Measurements from ENCODE around the gene ALOXE3.
"Not testable (repeated sequence)": the region's sequence is repeated elsewhere in the genome, so short reads cannot be mapped to it uniquely, and the experiment has no call there.

Gene ALOXE3

DNA sequence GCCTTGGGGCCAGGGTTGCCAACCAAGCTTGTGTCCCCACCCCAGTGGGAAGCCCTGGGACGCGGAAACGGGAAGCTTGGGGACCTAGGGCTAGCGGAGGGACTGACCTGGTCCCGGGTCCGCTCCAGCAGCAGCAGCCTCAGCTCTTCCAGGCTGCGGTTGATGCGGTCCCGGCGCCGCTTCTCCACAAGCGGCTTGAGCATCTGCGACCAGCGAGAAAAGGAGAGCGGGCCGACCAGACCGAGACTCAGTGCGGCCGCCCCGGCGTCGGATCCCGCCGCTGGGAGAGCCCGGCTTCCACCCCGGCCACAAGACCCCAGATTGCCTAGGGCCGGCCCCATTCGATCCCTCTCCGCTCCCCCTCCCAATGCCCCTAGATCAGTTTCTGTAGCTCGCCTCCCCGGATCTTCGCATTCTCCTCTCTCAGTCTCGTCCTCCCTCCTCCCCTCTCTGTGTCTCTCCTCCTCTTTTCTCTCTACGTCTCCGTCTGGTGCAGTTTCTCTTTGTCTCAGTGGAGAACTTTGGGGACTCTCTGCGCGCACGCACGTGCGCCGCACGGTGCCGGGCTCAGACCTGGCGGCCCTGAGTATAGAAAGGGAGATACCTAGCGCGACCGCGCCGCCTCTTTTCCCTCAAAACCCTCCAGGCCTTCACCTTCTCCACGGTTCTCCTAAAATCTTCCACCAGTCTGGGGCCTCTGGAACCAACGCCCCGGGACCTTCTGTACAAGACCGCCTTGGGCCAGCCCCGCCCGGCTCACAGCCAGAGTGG, 4.8 kb upstream of the ALOXE3 start:
- peak in 3 of 51 donors; percentile 19 to 36 (median 27) for DNase-seq

DNA sequence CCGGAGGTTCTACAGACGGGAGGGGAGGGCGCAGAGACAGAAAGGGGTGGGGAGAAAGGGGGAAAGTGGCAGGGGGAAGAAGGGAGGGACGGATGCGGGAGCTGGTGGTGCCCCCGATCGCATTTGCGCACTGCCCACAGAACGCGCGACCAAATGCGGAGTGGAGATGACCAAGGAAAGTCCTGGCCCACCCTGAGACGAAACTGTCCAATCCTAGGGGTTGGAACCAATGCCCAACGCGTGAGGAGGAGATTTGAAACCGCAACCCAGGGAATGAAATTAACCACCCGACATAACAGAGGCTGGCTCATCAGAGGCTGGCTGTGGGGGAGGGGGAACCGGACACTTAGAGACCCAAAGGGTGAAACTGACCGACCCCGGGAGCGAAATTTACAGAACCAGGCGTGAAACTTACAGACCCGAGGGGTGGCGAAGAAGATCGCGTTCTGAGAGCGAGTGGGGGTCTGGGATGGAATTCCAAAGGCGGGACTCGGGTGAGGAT, 4.2 kb upstream of the ALOXE3 start:
- DNase-seq = peak in 2 of 51 donors; percentile 18 to 36

DNA sequence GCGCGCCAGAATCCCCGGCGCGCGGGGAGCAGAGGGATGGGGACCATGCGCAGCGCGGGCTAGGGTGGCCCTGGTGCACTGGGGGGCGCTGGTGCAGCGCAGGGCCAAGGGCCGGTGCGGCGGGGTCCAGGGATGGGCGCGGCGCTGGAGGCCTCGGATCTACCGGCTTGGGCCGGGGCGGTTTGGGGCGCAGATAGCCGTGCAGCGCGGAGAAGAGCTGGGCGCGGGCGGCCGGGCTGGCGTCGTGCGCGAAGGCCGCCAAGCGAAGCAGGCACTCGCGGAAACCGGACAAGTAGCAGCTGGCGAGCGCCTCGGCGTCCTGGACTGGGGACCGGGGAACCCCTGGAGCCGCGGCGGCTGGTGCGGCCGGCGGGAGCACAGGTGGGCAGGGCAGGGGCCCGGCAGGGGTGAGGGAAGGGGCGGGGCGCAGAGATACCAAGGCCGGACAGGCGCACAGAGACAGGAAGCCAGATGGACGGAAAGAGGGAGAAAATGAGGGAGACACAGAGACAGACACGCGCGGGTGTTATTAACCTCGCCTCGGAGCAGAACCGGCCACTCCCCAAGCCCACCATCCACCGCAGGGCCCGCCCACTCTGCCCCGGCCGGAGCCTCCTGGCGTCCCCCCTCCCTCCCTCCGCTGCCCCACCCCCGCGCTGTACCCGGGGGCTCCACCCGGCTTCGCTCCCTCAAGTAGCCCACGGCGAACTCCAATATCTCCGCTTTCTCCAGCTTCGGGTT, 3.5 kb upstream of the ALOXE3 start:
- DNase-seq = peak in 42 of 51 donors; percentile 23 to 84 (median 56)

DNA sequence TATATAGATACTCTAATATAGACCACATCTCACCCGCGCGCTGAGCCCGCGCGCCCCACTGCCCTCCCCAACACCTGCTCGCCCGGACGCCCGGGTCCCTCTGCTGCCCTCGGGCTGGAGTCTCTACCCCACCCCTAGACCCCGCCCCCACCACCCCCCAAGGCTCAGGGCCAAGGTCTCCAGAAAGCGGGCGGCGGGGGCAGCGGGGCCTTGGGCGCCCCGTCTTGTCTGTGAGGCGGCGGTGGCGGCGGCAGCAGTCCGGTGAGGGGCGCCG, 3.0 kb upstream of the ALOXE3 start:
- peak in 1 of 51 donors; percentile 32 for DNase-seq

DNA sequence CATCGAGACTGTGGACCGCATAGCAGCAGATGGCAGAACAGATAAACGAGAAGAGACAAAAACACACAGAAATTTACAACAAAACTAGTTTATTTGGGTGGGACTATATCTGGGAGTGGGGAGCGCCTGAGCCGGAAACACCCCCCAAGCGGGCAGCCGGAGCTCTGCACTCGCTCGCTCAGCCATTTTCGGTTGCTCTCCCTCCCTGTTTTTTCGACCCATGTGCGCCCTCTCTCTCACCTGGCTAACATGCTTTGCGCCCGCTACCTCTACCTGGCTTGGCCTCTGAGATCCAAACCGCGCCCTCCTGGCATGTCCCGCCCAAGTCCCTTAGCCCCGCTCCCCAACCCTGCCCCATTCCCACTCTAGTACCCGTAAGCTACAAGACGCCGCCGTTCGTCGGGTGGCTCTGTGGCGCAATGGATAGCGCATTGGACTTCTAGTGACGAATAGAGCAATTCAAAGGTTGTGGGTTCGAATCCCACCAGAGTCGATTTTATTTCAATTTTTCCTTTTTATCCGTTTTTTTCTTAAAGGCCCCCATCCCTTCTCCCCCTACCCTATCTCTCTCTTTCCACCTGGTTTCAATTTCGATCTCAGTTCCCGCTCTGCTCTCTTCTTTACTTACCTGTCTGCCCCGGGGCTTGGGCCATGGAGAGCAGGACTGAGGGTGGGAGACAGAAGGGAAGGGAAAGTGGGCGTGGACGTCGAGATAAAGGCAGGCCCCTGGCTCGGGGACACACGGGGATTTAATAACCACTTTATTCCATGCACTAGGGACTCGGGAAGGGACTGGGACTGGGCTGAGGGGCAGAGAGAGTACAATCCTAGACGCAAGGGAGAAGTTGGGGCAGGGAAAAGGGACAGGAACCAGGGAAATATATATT, 2.4 kb upstream of the ALOXE3 start:
- peak in 34 of 51 donors; percentile 21 to 82 (median 44) for DNase-seq

DNA sequence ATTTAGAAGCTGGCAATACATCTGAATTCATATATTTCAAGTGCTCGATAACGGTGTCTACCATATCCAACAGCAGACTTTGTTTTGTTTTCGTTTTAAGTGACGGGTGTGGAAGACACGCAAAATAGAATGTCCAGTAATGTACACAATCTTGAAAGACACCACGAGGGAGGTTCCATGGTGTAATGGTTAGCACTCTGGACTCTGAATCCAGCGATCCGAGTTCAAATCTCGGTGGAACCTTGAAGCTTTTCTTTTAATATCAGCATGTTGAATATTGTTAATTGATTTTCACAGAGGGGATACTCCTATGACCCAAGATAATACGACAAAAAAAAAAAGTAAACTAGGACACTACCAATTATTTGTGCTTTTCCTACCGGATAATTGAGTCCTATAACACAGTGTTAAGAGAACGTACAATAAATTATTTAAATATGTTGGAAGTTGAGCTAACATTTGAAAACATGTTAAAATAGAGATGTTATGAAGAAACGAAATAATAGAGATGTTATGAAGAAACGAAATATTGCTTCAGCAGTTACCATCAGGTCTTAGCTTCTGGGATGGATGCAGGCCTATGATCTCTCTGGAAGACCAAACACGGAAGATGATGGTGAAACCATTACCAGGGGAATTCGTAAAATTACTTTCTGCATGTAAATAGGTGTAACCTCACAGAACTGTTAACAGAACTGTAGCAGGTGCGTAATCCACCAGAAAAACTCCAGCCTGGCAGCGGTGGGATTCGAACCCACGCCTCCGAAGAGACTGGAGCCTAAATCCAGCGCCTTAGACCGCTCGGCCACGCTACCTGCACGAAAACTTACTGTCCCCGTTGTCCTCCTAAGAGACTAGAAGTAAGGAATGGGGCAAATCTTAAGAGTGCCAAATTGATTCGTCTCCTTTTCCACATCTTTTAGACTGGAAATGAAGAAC, 1.5 kb upstream of the ALOXE3 start:
- peak in 46 of 51 donors; percentile 26 to 90 (median 65) for DNase-seq

DNA sequence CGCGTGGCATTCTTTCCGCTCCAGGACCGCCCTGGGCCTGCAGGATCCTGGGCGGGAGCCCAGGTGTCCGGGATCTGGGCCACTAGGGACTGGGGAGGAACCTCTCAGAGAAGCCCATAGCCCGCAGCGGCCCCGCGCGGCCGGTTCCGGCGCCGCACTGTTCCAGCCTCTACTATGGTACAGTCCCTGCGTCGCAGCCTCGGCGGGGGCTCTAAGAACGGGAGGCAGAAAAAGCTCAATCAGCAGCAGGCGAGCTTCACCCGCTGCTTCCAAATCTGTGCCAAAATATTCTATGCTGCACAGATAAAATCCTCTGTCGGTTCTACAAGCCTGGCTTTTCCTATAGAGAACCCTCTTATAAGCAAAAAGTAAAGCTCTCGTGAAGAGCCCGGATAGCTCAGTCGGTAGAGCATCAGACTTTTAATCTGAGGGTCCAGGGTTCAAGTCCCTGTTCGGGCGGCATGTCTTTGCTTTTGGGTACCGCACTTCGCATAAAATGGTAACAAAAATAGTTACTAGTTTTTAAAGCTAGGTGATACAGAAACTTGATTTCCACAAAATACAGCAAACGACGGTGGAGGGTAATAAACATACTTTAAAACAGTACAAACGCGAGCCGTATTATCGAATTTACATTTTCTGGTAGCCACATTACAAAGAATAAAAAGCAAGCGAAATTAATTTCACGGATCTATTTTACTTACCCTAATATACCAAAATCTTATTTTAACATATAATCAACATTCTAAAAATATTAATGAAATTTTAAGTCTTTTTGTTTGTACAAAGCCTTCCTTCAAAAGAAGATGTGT, 661 bp upstream of the ALOXE3 start:
- peak; percentile 33 to 97 (median 78) for DNase-seq

DNA sequence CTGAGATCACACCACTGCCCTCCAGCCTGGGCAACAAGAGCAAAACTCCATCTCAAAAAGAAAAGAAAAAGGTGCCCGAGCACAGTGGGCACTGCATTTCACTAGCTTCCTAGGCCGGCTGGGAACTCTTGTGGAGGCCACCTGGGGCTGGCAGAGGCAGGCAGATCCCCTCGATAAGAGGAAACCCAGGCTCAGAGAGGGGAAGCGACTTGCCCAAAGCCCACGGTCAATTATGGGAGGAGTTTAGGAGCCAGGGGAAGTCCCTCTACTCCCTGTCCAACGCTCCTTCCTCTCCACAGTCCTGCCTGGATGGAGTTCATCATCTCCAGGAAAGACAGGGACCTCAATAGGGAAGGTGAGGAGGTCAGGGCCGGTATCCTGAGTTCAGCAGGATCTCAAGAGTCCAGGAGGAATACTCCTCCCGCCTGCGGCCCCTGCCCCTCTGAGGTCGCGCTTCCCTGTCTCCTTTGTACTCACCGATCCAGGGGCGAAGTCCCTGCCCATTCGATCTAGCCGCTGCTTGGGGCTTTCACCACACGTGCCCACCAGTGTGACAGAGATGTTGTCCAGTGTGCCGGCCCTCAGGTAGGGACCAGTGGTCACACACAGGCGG, 841 bp downstream of the ALOXE3 start:
- peak in 1 of 51 donors; percentile 32 for DNase-seq

DNA sequence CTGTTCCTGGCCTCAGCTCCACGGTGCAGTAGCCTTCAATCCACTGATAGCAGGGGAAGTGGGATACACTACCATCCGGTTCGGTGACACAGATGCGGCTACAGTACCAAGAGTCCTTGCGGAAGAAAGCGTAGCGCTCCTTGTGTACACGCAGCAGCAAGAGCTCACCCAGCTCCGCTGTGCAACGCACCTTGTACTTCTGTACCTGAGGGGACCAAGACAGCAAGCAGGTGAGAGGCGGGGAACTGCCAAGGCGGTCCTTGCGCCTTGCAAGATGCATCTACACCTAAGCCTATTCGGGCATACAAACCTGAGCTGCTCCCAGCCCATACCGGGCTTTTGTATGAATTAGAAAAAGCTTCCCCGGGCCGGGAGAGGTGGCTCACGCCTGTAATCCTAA, 1.5 kb downstream of the ALOXE3 start:
- no peak for DNase-seq

DNA sequence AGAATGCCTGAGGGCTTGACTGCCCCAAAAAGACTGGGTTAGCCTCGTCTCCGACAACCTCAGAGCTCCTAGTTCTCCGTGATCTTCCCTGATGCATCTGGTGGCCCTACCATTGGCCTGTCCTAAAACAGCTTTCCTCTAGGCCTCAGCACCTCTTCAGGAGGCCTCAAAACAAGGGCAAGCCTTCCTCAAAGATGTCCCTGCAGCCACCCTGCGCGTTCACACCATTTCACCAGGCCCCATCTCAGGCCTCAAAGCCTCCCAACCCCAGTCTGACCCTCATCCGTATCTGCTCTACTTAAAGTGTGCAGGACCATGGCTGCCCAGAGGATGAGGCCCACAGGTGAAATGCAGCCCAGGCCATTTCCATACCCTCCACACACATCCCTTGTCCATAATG, 7.4 kb downstream of the ALOXE3 start:
- DNase-seq = no peak

DNA sequence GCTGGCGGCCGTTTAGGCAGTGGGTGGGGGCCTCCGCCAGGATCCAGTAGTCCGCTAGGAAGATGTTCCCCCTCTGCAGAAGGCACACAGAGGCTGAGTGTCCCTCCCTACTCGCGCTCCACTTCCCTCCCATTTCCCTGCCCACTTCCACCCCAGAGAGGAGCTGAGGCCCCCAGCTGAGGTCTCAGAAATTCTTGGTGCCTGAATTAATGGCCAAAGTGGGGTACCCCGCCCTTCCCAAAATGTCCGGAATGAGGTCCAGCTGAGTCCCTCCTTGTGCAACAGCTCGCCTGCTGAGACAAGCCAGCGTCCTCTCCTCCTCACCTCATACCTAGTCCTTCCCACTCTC, 7.9 kb downstream of the ALOXE3 start:
- no peak for DNase-seq

DNA sequence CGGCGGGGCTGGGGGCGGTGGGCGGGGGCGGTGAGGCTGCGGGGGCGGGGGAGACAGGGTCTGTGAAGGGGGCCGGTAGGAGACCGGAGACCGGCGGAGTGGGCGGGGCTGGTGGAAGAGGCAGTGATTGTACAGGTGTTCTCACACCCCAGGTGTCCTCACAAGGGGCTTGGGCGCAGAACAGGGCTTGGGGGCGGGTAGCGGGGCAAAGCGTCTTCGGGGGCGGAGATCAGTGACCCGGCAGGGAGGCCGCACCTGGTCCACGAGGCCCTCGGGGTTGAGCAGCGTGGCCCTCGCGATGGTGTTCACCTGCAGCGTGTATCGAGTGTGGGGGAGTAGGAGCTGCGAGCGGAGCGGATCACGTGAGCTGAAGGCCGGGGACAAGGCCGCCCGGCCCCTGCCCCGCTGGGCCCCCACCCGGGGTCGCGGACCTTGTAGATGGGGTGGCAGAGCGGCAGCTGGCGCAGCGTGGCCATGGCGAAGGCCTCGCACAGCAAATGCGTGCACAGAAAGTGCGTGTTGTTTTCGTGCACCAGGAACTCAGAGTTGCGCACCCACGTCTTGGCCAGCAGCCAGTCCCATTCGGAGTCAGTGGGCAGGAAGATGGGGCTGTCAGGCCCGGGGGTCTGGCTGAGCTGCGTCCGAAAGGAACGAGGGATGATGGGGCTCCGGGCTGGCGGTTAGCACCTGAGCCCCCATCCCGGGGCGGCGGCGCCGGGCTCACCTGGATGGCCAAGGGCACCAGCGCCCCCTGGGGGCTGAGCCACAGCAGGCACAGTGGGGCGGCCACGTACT, 8.5 kb downstream of the ALOXE3 start:
- peak in 9 of 51 donors; percentile 2 to 42 (median 26) for DNase-seq

DNA sequence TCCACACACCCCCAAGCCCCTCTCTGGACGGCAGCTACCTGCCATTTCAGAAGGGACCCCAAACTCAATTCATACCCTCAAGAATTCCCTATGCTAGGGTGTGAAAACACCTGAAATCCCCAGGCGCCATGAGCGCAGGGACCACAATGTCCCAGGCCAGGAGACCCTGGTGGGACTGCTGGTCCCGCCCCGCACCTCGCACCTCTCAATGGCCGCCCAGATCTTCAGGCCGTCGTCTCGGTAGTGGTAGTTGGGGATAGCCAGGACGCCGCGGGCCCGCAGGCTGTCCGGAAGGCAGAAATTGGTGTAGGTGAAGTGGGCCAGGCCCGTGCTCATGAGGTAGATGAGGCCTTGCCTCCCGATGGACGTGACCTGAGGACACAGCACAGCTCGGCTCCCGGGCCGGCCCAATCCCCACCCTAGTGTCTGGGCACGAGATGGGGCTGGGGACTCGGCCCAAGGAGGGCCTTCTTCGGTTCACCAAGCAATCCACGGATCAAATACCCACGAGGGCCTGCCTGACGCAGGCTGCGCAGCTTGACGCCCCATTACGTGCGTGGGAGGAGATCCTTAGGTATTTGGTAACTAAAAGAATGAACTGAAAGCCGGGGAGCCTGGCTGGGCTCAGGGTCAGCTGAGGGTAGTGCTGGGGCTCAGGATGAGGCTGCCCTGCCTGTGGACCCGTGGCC, 9.2 kb downstream of the ALOXE3 start:
- no peak for DNase-seq

DNA sequence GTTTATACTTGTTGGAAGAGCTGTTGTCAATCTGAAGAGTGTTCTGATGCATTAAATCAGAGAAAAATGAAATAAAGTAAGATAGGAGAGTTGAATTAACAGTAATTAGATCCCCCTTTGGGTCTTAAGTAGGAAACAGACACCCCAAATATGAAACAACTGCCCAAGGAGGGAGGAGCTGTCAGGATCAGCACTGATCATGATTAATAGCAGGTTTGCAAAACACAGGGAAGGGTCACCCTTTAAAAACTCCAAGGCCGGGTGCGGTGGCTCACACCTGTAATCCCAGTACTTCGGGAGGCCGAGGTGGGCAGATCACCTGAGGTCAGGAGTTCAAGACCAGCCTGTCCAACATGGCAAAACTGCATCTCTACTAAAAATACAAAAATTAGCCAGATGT, 11.3 kb downstream of the ALOXE3 start:
- DNase-seq = not testable (repeated sequence)

DNA sequence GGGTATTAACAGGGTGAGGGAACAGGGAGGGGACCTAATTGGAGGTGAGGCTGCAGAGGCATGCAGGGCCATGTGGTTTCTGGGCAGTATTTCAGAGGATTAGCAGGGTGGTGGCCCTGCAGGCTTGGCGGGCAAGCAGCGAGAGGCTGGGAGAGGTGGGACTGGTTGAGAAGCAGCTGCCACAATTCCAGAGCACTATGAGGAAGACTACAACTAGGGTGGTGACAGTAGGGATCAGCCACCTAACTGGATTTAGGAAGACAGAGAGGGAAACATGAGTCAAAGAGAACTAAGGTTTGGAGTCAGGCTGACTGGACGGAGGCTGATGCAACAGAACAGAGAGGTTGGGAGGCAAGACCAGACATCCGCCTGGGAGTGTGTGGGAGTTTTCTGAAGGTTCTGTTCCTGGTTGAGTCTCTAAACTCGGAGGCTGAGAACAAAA, 12.3 kb downstream of the ALOXE3 start:
- DNase-seq = no peak

DNA sequence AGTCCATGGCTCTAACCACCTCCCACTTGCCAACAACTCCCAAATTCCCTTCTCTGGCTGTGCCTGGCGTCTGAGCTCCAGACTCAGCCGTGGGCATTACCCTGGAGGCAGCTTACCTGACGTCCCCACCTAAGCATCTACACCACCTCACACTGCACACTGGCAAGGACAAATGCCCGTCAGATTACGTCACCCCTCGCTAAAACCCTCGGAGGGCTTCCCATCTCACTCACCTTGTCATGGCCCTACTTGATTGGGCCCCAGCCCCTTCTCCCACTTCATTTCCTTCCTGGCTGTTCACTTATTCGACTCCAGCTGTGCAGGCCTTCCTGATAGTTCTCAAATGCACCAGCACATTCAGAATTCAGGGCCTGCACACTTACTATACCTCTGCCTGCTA, 13.4 kb downstream of the ALOXE3 start:
- no peak for DNase-seq

DNA sequence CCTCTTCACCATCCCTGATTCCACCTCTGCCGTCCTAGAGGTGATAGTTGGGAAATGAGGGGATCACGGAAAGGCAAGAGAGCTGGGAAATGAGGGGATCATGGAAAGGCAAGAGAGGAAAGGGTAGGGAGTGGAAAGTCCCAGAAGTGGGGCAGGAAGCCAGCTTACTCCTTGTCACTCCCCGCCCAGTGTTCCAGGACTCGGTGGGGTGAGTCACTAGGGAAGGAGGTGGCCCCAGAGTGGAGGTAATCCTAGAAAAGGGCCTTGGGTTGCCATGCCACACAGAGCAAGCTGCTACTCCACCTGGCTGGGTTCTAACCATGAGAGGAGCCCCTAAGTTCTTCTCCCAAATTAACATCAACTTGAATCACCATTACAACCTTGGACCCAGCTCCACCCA, 14.8 kb downstream of the ALOXE3 start:
- no peak for DNase-seq

DNA sequence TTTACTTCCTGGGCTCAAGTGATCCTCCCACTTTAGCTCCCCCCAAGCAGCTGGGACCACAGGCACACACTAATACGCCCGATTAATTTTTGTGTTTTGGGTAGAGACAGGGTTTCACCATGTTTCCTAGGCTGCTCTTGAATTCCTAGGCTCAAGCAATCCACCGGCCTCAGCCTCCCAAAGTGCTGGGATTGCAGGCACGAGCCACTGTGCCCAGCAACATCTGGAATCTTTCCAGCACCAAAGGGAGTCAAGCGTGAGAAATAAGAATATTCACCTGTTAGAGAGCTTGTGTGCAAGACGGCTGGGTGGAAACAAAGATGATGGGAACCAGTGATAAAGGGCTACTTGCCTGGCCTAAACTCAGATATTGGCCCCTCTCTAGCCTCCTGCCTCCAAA, 16.6 kb downstream of the ALOXE3 start:
- DNase-seq = no peak

All from hypothalamus (tissue), 51 donors.